ENCODE results near the gene SKP2.

The SKP2 gene

DNA sequence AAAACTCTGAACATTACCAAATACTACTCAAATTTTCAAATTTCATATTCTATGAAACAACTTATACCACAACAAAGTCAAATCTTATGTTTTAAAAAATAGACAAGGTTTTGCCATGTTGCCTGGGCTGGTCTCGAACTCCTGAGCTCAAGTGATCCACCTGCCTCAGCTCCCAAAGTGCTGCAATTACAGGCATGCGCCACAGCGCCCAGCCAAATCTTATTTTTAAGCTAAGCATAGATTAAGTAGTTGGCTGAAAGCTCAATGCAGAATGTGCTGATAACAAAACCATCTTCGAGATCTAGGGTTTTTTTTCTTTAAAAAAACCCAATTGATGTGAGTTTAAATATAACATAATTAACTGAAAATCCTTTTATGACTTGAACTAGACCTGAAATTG, 6.6 kb upstream of the SKP2 start:
- Histone ChIP-seq H3K9ac (ENCODE audit: low read depth, low read length) (no peak overlapping the region), H3K27me3 (ENCODE audit: insufficient read depth, low read length) (no peaks in the 10 kb centered on the region)

GRCh38 chr5:36146390-36146789, 5.5 kb upstream of the SKP2 start:
- no peaks in the 10 kb centered on the region for H3K27me3 ChIP-seq (ENCODE audit: insufficient read depth, low read length)
- no peaks in the 10 kb centered on the region for H3K9me3 ChIP-seq (ENCODE audit: insufficient read depth, low read depth, low read length)
- H3K27ac ChIP-seq (ENCODE audit: low read length): no peak overlapping the region
- no peaks in the 10 kb centered on the region for H3K36me3 ChIP-seq (ENCODE audit: insufficient read depth, low read depth, low read length)
- peaks cover 4% of the 10 kb centered on the region; the same call in 1 of the 2 replicates for H3K4me1 ChIP-seq (ENCODE audit: insufficient read depth, low read length)
- H3K4me3 ChIP-seq (ENCODE audit: low read length): no peak overlapping the region
- no peak overlapping the region for H3K9ac ChIP-seq (ENCODE audit: low read depth, low read length)

More for the DNA sequence above, 6.6 kb upstream of the SKP2 start:
- Histone ChIP-seq H3K27ac (ENCODE audit: low read length) (no peak overlapping the region), H3K9me3 (ENCODE audit: insufficient read depth, low read depth, low read length) (no peaks in the 10 kb centered on the region), H3K4me1 (ENCODE audit: insufficient read depth, low read length) (no peaks in the 10 kb centered on the region), H3K4me3 (ENCODE audit: low read length) (no peak overlapping the region), H3K36me3 (ENCODE audit: insufficient read depth, low read depth, low read length) (no peaks in the 10 kb centered on the region)

DNA sequence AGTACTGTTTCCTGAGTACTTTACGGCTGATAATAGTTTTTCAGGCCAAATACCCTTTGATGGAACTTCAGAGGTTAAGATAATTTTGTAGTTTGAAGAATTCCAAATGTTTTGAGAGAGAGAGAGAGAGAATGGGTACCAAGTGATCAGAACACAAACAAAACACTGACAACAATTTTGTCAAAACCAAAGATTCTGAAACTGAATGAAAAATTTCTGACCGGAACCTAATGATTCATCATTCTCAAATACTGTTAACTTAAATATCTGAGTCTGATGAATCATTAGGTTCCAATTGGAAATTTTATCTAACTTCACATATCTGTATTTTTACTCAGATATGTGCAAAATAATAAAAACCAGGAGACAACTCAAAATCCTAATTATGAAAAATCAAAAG, 4.2 kb upstream of the SKP2 start:
- no peaks in the 10 kb centered on the region for H3K9me3 ChIP-seq (ENCODE audit: insufficient read depth, low read depth, low read length)
- no peak overlapping the region for H3K9ac ChIP-seq (ENCODE audit: low read depth, low read length)
- H3K4me3 ChIP-seq (ENCODE audit: low read length): no peak overlapping the region
- peaks cover 4% of the 10 kb centered on the region; the same call in 1 of the 2 replicates for H3K4me1 ChIP-seq (ENCODE audit: insufficient read depth, low read length)
- no peaks in the 10 kb centered on the region for H3K36me3 ChIP-seq (ENCODE audit: insufficient read depth, low read depth, low read length)
- H3K27me3 ChIP-seq (ENCODE audit: insufficient read depth, low read length): no peaks in the 10 kb centered on the region
- no peak overlapping the region for H3K27ac ChIP-seq (ENCODE audit: low read length)

- no peak overlapping the region for H3K27ac ChIP-seq (ENCODE audit: low read length)
These were observed 1.1 kb upstream of the SKP2 start for GRCh38 chr5:36150676-36151433.

DNA sequence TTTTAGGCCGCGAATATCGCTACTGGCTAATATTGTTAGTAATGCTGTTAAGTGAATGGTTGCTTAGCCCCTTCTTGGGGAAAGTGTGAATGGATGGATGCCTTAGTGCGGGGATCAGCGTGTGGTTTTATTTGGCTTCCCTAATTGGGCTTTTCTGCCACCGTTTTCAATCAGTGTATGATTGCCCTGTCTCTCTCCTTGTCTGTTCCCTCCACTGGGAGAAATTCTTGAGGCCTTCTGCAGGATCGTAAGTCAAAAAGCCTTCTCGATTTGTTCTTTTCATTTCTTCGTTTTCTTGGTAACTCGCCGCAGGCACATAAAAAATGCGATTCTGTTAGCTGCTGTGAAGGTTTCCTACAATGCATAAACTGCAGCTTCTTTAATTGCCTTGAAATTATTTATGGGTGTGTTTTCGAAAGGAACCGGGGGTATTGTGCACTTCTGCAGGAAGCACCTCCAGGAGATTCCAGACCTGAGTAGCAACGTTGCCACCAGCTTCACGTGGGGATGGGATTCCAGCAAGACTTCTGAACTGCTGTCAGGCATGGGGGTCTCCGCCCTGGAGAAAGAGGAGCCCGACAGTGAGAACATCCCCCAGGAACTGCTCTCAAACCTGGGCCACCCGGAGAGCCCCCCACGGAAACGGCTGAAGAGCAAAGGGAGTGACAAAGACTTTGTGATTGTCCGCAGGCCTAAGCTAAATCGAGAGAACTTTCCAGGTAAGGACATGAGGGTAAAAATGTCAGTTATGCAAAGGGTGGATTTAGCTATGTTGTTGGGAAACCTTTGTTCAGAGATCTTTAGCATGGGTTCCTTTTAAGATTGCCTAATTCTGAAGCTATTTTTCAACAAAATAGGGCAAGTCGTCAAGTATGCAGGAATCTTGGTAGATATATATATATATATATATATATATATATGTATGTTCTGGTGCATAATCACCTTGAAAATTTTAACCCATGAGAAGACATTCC, 700 bp downstream of the SKP2 start:
- H3K4me3 ChIP-seq (ENCODE audit: low read length): peak overlapping the region; percentile 100
- peaks cover 6% of the 10 kb centered on the region; the same call in 1 of the 2 replicates for H3K4me1 ChIP-seq (ENCODE audit: insufficient read depth, low read length)
- peak overlapping the region; percentile 99 for H3K9ac ChIP-seq (ENCODE audit: low read depth, low read length)
- H3K9me3 ChIP-seq (ENCODE audit: insufficient read depth, low read depth, low read length): no peaks in the 10 kb centered on the region
- H3K36me3 ChIP-seq (ENCODE audit: insufficient read depth, low read depth, low read length): peaks cover 43% of the 10 kb centered on the region
- no peaks in the 10 kb centered on the region for H3K27me3 ChIP-seq (ENCODE audit: insufficient read depth, low read length)
- peak overlapping the region; percentile 20 for H3K27ac ChIP-seq (ENCODE audit: low read length)

More at GRCh38 chr5:36150676-36151433, 1.1 kb upstream of the SKP2 start:
- H3K9ac ChIP-seq (ENCODE audit: low read depth, low read length): peak overlapping the region; percentile 64
- H3K36me3 ChIP-seq (ENCODE audit: insufficient read depth, low read depth, low read length): peaks cover 26% of the 10 kb centered on the region
- no peaks in the 10 kb centered on the region for H3K27me3 ChIP-seq (ENCODE audit: insufficient read depth, low read length)
- no peaks in the 10 kb centered on the region for H3K9me3 ChIP-seq (ENCODE audit: insufficient read depth, low read depth, low read length)
- H3K4me3 ChIP-seq (ENCODE audit: low read length): peak overlapping the region; percentile 100
- H3K4me1 ChIP-seq (ENCODE audit: insufficient read depth, low read length): peaks cover 6% of the 10 kb centered on the region; the same call in 1 of the 2 replicates

DNA sequence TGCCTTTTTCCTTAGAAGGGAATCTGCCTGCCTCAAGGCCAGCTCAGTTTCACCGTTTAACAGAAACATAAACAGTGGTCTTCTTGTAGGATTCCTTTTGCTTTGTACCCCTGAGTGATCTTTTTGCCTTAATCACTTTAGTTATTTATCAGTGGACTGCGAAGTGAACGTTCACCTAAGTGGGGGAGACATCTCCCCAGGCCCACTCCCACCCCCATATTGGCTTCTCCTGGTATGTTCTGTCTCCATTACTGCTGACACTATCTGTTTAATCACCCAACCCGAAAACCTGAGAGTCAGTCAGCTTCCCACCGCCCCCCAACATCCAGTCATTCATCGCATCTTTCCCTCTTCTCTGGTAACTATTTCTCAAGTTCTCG, 1.4 kb downstream of the SKP2 start:
- Histone ChIP-seq H3K4me3 (ENCODE audit: low read length) (peak overlapping the region; percentile 100), H3K36me3 (ENCODE audit: insufficient read depth, low read depth, low read length) (peaks cover 50% of the 10 kb centered on the region), H3K27ac (ENCODE audit: low read length) (no peak overlapping the region), H3K9me3 (ENCODE audit: insufficient read depth, low read depth, low read length) (no peaks in the 10 kb centered on the region), H3K9ac (ENCODE audit: low read depth, low read length) (peak overlapping the region; percentile 46; the same call in 1 of the 2 replicates), H3K27me3 (ENCODE audit: insufficient read depth, low read length) (no peaks in the 10 kb centered on the region), H3K4me1 (ENCODE audit: insufficient read depth, low read length) (peaks cover 6% of the 10 kb centered on the region; the same call in 1 of the 2 replicates)

DNA sequence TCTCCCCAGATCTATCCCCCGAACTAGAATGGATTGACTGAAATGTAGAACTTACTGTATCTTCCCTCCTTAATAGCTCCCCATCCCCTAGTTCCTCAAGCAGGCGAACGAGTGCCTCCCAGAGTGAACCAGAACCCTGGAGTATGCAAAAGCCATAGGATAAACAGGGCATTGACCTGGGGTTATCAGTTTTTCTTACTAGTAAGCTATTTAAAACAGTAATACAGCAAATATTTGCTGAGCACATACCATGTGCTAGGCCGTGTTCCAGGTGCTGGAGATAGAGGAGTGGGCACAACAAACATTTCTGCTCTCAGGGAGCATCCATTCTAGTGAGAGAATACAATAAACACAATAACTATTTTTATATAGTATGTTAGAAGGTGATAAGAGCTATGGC, 1.8 kb downstream of the SKP2 start:
- Histone ChIP-seq H3K36me3 (ENCODE audit: insufficient read depth, low read depth, low read length) (peaks cover 54% of the 10 kb centered on the region), H3K9me3 (ENCODE audit: insufficient read depth, low read depth, low read length) (no peaks in the 10 kb centered on the region), H3K4me3 (ENCODE audit: low read length) (peak overlapping the region; percentile 100), H3K27ac (ENCODE audit: low read length) (no peak overlapping the region), H3K27me3 (ENCODE audit: insufficient read depth, low read length) (no peaks in the 10 kb centered on the region), H3K4me1 (ENCODE audit: insufficient read depth, low read length) (peaks cover 6% of the 10 kb centered on the region; the same call in 1 of the 2 replicates), H3K9ac (ENCODE audit: low read depth, low read length) (peak overlapping the region; percentile 46; the same call in 1 of the 2 replicates)

- H3K9me3 ChIP-seq (ENCODE audit: insufficient read depth, low read depth, low read length): no peaks in the 10 kb centered on the region
- peaks cover 6% of the 10 kb centered on the region; the same call in 1 of the 2 replicates for H3K4me1 ChIP-seq (ENCODE audit: insufficient read depth, low read length)
- no peaks in the 10 kb centered on the region for H3K27me3 ChIP-seq (ENCODE audit: insufficient read depth, low read length)
- no peak overlapping the region for H3K9ac ChIP-seq (ENCODE audit: low read depth, low read length)
- H3K4me3 ChIP-seq (ENCODE audit: low read length): no peak overlapping the region
- peaks cover 70% of the 10 kb centered on the region for H3K36me3 ChIP-seq (ENCODE audit: insufficient read depth, low read depth, low read length)
- H3K27ac ChIP-seq (ENCODE audit: low read length): no peak overlapping the region
These were observed 3.4 kb downstream of the SKP2 start for GRCh38 chr5:36155291-36155690.

GRCh38 chr5:36156121-36156601, 4.2 kb downstream of the SKP2 start:
- Histone ChIP-seq H3K4me3 (ENCODE audit: low read length) (no peak overlapping the region), H3K4me1 (ENCODE audit: insufficient read depth, low read length) (0 out of 2 replicates have a peak, but pooled peaks cover 2% of the 10 kb centered on the region), H3K36me3 (ENCODE audit: insufficient read depth, low read depth, low read length) (peaks cover 79% of the 10 kb centered on the region), H3K9me3 (ENCODE audit: insufficient read depth, low read depth, low read length) (no peaks in the 10 kb centered on the region), H3K27ac (ENCODE audit: low read length) (no peak overlapping the region), H3K9ac (ENCODE audit: low read depth, low read length) (no peak overlapping the region), H3K27me3 (ENCODE audit: insufficient read depth, low read length) (no peaks in the 10 kb centered on the region)

DNA sequence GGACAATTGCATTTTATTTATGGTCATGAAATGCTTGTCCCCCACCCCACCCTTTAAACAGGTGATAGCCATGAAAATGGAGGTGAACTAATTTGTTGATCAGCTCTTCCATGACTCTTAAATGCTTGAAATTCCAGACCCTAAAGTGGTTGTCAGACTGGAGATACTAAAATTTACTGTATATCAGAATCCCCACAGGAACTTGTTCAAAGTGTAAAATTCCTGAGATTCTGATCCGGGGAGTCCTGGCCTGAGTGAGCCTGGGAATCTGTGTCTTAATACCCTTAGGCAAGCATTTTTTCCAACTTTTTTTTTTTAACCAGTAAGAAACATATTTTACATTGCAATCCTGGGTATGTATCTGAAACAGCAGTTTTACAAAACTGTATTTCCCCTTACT, 4.7 kb downstream of the SKP2 start:
- Histone ChIP-seq H3K4me1 (ENCODE audit: insufficient read depth, low read length) (0 out of 2 replicates have a peak, but pooled peaks cover 2% of the 10 kb centered on the region), H3K9me3 (ENCODE audit: insufficient read depth, low read depth, low read length) (no peaks in the 10 kb centered on the region), H3K27me3 (ENCODE audit: insufficient read depth, low read length) (no peaks in the 10 kb centered on the region), H3K4me3 (ENCODE audit: low read length) (no peak overlapping the region), H3K27ac (ENCODE audit: low read length) (no peak overlapping the region), H3K36me3 (ENCODE audit: insufficient read depth, low read depth, low read length) (peaks cover 83% of the 10 kb centered on the region), H3K9ac (ENCODE audit: low read depth, low read length) (no peak overlapping the region)

GRCh38 chr5:36158144-36158543, 6.2 kb downstream of the SKP2 start:
- Histone ChIP-seq H3K36me3 (ENCODE audit: insufficient read depth, low read depth, low read length) (peaks cover 99% of the 10 kb centered on the region), H3K27ac (ENCODE audit: low read length) (no peak overlapping the region), H3K9me3 (ENCODE audit: insufficient read depth, low read depth, low read length) (no peaks in the 10 kb centered on the region), H3K27me3 (ENCODE audit: insufficient read depth, low read length) (no peaks in the 10 kb centered on the region), H3K4me3 (ENCODE audit: low read length) (no peak overlapping the region), H3K4me1 (ENCODE audit: insufficient read depth, low read length) (0 out of 2 replicates have a peak, but pooled peaks cover 2% of the 10 kb centered on the region), H3K9ac (ENCODE audit: low read depth, low read length) (no peak overlapping the region)

All from iPS-20b (cell line).